Ammon's horn (tissue), 1 donor: ENCODE measurements around the gene CDH23.
A peak's percentile ranks its signal among the peaks of the same experiment; 100 is the strongest.

Experiments
- DNase-seq: peaks from one replicate; pipeline ENCODE4 v3.0.0-alpha.2; 2016; ENCODE audit warnings: low spot score

Gene CDH23

DNA sequence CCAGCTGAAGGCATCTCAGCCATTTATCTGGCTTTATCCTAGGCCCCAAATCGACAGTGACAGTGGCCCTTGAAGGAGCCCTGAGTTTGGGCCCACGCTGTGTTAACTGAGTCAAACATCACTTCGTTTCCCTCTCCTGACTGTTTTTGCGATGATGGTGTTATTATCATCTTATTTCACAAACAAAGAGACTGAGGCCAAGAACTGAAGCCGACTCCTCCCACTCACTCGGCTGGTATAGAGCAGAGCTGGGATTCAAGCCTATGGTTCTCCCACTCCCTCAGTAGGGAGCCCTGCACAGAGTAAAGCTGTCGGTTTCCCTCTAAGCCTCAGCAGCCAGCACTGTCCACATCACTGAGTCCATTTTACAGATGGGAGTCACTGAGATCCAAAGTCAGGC lies 141.0 kb downstream of the CDH23 start:
- no peak for DNase-seq

DNA sequence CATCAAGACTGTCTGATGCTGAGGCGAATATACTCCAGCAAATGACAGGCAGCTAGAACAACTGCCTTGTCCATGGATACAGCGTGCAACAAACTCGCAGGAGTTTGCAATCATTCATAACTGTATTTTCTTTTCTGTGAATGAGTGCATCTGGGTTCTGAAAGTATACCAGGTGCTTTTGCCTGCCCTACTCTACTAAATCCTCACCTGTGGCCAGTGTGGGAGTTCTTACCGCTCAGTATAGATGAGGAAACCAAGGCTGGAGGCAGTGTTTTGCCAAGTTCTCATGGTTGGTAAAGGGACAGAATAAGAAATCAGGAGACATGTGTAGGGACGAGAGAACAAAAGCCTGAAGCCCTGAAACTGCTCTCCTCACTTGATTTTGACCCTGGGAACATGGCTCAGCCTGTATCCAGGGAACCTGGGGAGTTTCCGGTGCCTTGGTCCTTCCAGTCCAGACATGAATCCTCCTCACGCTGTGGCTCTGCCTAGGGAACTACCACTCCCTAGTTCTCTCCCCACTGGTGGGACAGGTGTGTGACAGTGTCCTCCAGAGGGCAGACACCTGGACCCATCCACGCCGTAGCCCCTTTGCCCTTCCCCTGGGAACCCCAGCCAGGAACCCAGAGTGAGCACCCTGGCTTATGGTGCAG lies 142.0 kb downstream of the CDH23 start:
- DNase-seq, result no peak

DNA sequence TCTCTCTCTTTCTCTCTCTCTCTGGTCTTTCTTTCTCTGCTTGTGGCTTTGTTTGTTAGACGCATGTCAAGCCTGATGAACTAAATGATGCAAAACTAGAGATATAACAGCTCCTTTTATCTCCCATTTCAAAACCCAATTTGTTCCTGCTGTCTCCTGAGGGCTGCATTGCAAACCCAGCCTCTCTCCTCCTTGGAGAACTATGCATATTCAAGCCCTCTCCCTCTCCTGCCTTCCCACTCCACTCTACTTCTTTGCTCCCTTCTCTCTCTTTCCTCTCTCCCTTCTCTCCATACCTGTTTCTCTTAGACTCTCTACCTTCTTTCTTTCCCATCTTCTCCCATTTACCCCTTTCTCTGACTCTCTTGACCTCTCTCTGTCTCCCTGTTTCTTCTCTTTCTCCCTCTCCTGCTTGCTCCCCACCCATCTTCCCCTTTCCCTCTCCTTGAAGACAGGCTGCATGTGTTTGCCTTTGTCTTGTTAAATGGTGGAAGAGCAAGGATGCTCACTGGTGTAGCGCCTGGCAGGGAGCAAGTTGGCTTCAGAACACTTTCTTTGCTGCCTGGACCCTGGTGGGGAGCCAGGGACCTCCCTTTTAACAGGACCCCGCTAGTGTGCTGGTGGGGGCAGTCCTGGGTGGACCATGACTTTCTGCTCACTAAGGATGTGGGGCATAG lies 142.9 kb downstream of the CDH23 start:
- no peak for DNase-seq

DNA sequence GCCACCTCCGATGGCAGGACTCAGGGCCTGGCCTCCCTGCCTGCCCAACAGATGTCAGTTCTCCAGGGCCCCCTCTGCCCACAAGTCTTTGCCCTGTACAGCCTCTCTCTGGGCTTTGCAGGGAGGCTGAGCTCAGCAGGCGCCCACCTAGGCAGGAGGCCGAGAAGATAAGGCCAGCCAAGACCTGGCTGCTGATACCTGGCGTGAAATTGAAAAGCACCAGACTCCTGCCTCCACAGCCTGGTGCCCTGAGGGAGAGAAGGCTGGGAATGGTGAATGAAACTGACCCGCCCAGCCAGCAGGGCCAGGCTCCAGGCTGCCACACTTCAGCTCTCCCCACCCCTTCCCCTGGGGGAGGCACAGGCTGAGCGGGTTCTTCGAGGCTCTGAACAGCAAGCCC lies 145.8 kb downstream of the CDH23 start:
- no peak for DNase-seq

DNA sequence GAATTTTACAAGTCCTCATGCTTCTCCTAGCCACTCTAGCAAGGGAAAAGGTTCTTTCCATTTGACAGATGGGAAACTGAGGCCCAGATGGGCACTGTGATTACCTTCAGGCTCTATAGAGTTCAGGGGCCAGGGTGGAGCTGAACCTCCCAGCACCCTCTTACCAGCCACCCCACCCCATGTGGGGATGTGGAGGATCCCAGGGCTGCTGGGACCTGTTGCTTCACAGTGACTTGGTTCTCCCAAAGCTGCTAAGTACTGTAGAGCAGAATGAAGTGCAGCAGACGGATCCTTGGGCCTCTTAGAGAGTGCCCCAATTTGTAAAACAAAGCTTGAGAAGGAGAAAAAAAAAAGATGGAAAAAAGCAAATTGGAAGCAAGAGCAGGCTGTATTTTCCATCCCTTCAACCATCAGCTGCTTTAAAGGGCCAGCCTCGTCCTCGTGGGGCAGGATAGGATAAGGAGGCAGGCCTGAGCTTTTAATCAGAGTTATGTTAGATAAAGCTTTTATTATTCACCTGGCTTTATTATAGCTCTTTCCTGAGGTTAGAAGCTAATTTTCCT lies 147.0 kb downstream of the CDH23 start:
- no peak for DNase-seq

DNA sequence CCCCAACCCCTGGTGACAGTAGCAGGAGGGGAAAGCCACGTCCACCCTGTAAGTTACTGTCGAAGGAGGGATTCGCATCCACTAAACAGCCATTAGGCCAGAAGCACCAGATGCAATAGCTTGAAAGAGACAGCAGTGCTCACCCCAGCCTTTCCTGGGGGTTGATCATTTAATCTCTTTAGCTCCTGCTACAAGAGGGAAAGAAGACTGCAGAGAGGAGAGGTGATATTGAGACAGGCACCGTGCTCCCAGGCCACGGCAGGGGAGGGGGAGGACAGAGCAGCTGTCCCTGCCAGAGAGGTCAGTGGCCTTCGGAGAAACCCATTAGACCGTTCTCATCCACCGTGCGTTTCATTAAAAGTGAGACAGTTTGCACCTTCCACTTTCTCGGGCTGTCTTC lies 148.3 kb downstream of the CDH23 start:
- no peak for DNase-seq

DNA sequence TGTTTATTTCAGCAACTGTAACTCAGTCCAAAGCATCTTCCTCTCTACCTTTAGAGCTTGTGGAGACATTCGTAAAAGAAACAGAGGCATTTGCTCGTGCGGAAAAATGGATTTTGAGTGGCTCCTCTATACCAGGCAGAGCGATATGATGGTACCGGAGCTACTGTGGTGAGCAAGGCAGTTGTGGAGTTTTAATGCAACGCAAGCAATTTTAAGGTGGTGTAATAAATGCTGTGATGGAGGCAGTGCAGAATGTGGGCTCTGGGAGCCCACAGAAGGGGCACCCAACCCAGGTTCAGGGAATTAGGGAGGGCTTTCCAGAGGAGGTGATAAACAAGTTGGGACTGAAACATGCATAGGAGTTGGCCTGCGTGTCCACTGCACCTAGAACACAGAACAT lies 149.5 kb downstream of the CDH23 start:
- no peak for DNase-seq

DNA sequence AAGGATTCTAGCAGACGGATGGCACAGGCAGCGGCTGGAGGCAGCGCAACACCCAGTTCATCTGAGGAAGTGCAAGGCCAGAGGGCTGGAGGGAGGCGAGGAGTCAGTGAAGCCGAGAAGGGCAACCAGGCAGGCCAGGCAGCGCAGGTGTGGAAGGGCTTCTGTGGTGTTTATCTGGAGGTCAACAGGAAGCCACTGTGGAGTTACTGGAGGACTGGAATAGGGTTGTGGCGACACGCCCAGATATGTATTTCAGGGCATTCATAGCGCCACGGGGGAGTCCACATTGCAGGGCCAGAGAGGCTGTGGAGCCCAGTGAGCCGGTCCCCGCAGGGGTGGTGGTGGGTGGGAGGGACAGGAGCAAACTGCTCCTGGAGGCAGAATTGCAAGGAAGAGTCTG lies 150.6 kb downstream of the CDH23 start:
- no peak for DNase-seq

DNA sequence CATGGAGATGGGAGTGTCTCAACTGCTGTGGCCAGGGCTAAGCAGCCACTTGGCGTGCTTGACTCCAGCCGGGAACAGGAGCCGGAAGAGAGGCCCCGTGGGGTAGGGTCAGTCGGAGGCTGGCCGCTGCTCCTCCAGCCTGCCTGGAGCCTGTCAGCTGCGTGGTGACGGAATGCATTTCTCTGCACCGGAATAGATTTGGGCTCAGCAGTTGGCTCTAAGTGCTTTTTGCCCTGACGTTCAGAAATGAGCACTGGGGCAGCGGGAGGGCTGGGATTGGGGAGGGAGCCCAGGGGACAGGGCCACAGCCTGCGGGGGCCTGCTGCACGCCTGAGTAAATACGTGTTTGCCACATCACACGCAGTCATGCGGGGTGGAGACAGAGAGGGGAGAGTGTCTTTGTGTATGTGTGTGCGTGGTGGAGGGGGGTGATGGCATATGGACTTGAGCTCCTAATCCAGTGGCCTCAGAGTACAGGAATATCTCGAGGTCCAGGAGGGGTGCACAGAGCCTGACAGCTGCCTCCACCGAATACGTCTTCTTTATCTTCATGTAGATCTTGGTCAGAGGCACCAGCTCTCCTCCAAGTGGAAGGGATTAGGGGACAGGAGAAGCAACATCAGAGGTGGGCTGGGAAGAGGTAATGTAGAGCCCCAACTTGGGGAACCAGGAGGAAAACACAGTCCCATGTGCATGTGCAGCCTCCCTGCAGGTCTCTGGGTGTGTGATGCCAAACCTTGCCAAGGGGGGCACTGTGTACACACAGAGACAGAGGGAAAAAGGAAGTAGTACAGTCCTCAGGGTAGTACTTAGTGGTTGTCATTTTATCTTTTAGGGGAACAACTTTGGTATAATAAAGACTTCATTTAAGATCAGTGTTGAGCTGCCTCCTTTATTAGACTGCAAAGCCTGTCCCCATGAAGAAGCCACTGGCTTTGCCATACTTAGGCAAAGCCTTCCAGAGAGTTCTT lies 151.4 kb downstream of the CDH23 start:
- DNase-seq, result no peak

DNA sequence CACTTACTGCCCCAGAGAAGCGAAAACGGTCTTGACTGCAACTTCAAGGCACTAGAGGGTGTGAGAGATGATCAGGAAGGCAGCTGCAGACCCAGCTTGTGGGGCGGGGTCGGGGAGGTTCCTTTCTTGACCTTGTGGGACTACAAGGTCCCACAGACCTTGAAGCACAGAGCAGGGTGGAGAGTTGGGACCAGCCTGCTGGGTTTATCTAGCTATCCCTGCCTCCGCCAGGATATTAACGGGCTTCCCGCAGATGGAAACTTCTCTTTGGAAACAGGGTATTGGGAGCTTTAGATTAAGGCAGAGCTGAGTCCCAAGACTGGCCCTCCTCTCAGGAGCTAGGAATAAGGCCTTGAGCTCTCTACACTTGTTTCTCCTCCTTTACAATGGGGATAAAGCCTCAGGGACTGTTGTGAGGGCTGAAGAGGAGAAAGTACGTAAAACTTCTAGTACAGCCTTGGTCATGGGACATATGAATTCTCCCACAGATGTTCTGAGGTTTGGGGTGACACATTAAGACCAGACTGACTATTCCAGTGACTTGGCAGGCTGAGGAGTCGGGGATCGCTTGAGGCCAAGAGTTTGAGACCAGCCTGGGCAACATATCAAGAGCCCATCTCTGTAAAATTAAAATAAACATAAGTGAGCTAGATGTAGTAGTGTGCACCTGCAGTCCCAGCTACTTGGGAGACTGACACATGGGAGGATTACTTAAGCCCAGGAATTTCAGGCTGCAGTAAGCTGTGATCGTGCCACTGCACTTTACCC lies 153.2 kb downstream of the CDH23 start:
- no peak for DNase-seq

DNA sequence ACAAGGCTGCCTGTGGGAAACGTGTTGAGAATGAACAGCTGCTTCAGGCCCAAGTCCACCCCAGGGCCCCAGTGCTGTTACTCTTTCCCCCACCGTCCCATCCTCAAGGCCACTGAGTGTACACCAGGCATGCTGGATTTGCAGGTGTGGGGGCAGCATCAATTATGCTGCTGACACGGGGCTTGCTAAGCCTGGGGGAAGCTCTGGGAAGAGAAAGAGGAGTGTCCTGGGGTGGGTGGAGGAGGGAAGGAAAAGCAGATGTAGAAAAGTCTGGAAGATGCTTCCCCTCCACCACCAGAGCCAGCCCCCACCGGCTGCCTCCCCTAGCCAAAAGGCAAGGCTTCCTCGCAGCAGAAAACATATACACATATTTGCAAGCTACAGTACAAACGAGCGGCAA lies 153.9 kb downstream of the CDH23 start:
- DNase-seq, result no peak

DNA sequence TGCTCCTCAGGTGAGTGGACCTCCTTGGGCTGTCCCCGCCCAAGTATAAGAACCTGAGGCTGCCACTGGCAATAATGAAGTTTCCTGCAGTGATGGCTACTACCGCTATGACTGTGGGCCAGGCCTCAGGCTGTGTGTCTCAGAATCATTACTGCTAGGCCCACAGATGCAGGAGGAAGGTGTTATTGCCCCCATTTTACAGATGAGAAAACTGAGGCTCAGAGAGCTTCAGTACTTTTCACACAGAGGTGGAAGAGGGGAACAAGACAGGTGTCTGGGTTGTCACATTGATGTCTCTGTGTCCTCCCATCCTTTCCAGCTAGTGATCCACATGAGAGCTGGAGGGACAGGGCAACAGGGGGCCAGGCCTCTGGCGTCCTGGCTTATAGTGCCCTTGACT lies 155.2 kb downstream of the CDH23 start:
- DNase-seq, result no peak

DNA sequence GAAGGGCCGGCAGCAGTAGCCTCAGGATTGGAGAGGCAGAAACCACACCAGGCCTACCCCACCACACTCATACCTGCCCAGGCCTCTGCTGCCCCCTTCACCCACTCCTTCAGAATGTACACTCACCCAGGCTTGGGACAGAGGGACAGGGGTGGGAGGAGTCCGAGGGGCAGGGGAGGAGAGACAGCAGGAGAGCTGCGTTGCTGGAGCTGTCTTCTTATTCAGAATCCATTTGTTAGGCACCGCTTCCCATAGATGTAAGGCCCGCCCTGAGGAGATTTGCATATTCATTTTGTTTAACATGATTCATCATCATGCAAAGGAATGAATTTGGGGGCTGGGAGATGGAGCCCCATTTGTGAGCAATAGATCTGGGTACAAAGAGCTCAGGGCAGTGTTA lies 156.7 kb downstream of the CDH23 start:
- no peak for DNase-seq

DNA sequence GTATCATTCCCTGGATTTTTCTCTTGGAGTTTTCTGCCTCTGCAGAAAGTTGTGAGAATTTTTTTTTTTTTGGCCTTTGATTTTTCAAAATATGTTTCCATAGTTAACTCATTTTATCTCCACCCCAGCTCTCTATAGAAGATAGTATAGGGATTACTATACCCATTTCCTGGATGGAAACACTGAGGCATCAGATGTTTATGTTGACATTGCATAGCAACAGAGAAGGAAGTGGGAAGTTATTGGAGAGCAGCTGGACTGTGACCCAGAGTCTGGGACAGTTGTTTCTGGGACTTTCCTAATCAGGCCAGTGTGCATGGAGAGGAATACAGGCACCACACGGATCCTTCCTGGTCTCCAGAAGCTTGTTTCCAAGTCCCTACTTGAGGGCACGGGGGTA lies 158.0 kb downstream of the CDH23 start:
- DNase-seq, result no peak

DNA sequence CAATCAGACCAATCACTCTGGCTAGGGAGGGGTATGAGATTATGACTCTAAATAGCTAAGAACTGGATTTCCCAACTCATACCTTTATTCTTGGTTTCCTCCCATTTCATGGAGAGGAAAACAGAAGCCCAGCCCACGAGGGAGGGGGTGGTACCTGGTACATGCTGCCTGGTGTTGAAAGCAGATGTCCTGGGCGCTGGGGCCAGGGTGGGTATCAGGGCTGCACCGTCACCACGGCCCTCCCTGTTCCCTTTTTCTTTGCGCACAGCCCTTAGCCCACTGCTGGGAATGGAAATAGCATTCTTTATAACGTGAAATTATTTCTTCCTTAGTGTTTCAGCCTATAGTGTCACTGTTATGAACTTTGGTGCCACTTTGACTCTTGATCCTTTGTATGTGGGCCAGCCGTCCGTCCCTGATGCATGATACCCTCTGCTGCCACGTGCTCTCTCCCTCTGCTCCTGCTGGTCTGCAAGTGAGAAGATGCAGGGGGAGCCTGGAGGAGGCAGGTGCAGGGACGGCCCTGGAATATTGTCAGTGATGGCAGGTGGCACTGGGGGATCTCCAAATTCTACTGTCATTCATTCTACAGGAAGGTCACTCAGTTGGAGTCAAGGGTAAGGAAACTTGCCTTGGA lies 158.5 kb downstream of the CDH23 start:
- DNase-seq, result no peak

DNA sequence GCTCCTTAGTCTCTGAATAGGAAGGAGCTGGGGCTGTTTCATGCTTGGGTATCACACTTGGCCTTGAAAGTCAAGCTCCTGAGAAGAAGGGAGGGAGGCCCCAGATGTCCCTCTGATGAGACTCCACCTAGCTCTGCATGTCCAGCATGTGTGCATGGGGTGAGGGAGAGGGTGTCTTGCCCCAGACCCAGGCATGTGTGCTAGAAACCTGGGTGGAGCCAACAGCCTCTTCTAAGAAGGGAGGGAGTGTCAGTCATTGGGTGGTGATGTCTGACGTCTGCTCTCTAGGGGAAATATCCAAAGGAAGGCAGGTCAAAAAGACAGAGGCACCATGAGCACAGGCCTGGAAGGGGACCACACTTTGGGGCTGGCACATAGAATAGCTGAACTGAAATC lies 159.0 kb downstream of the CDH23 start:
- DNase-seq, result no peak

DNA sequence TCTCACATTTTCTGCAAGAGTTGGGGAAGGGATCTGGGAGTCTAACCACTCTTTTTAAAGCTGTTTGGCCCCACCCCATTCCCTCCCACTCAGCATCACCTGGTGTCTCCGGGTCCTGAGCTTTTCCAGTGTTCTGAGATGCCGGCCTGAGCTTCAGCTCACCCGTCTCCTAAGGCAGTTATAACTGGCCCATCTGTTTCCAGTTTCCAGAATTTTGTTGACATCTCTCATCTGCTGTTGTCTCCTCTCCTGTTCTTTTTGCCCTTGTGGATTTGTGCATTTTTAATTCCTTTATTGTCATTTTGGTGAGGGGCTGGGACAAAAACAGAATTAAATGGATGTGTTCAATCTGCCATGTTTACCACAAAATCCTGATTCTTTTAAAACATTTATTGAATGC lies 162.3 kb downstream of the CDH23 start:
- no peak for DNase-seq

DNA sequence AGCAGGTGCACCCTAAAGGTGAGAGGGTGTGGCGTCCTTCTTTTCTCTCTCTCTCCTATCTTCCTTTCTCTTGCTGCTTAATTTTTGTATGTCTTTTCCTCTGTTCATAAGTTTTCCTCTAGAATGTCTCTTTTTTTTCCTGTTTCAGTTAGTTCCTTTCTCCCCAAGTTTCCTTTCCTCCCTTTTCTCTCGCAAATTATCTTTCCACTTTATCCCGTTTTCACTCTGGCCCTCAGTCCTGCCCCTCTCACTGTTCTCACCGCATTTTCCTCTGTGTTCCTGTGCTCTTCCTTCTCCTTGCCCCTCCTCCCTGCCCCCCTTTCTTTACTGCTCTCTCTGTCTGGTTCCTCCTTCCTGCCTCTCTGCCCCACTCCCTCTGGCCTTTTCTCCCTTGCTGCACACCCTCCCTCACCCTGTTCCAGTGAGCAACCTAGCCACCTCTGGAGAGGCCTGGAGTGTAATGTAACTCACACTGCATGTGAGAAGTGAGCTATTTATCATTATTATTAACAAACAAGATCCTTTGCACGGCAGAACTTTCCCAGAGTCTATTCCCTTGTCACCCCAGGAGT lies 164.4 kb downstream of the CDH23 start:
- DNase-seq, result peak; percentile 11

DNA sequence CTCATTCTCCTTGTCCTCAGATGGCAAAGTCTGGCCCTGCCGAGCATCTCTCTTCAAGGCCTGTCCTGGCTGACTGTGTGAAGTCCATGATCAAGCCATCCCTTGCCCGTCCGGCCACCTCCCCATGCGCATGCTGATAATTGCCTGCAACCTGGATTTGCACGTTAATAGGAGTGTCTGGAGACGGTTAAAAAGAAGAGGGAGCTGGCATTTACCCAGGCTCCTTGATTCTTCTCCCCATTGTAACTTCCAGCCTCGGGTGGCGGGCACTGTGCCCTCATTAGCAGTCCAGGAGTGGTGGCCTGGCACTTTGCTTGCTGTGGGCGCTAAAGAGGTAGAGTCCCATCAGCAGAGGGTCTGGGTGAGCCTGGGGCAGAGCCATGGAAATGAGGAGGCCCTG lies 165.5 kb downstream of the CDH23 start:
- no peak for DNase-seq

DNA sequence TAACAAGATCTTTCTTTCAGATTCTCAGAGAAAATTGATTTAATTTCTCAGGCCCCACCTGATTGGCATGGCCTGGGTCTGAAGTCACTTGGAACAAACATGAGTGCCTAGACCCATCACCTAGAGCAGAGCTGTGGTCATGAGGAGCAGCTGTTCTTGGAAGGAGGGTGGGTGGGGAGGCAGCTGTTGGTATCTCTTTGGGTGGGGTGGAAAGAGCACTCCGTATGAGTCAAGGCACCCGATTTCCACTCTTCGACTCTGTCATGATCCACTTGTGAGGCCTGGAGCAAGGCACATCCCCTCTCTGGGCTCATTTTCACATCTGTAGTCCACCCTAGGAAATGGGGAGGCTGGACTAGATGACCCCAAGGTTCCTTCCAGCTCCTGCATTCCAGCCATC lies 166.2 kb downstream of the CDH23 start:
- DNase-seq, result no peak

DNA sequence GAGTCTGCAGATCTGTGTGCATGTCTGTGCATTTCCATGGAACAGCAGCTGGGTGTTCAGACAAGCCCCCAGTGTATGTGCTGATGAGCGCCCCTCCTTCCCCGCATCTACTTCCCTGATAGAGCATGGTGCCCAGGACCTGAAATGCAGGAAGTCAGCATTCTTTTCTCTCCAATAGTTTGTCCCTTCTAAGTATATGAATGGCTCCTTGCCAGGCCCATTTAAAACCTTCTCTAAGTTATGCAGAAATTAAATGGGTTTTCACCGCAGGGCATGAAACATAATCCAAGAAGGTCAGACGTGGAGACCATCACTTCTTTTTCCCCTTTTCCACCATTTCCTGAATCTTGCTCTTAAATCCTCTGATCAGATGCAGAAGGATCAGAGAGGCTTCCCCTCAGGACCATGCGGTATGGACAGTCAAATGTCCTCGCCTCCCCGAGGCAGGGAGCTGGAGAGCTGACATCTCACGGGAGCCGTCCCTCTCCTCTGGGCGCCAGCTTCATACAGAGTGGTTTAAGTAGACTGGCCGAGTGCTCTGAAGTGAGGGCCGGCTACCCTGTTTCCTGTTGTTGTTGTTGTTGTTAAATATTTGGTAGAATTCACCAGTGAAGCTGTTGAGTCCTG lies 167.6 kb downstream of the CDH23 start:
- DNase-seq, result no peak
